T-helper 2 cell (primary cell): ENCODE data around the gene DCBLD1.

Experiments
- DNase-seq, 5 experiments: peaks; one replicate each; pipeline versions ENCODE4 v3.0.0 to v3.0.0-alpha.2; 2012 to 2022

DCBLD1 gene

DNA sequence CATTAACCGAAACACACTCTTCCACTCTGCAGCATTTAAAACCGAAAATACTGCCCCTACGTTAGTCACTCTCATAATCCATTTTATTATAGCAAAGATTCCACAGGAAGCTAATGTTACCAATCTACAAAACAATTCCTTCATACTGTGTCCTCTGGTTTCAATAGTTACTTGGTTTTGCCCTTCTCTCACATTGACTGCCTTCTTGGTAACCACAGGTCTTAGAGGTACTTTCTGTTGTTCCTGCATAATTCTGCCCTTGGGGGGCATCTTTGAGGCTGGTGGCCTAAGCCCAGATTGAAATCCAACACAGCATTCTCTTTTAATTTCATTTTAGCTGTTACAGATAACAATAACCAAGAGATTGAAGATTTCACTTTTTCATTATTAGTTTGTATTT is 9.8 kb upstream of the DCBLD1 start:
- no peak for DNase-seq

DNA sequence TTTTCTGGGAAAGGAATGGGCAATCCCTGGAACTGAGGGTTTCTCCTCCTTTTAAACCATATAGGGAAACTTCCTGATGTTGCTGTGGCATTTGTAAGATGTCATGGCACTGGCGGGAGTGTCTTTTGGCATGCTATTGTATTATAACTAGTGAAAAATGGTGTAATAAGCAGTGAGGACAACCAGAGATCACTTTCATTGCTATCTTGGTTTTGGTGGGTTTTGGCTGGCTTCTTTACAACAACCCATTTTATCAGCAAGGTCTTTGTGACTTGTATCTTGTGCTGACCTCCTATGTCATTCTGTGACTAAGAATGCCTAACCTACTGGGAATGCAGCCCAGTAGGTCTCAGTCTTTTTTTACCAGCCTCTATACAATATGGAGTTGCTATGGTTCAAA is 9.1 kb upstream of the DCBLD1 start:
- no peak for DNase-seq

DNA sequence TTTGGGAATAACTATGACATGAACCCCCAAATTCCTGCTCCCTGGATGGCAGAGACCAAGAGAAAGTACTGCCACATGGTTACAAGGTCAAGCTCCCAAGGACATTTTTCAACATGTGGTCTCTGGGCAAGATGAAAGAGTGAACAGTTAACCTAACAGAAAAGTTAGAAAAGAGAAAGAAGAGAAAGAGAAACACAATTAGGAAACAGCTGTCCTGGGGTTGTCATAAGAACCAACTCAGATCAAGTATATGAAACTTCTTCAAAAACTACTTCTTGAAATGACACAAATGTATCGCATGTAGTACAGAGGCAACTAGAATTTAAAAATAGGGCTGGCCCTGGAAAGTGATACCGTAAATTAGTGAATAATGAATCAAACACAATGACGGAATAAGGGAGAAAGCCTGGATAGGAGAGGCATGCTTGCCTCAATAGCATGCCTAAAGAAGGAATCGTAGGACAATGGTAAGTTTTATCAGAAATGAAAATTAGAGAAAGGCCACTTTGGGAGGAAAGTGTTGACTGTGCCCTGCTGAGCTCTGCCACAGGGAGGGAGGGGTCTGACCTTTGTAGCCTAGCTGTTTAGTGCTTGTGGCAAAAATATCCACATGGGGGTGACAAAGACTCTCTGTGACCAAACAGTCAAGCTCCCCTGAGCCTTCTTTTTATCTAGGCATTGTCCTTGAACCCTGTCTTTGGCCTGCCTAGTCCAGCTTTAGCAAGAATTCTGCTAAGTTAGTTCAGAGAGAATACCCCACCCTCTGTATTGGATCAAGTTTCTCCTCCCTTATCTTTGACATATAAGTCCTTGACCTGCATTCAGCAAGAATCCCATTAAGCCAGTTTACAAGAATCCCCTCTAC is 4.3 kb upstream of the DCBLD1 start:
- DNase-seq = peak in 2 of 5 experiments; percentile 3 to 45

DNA sequence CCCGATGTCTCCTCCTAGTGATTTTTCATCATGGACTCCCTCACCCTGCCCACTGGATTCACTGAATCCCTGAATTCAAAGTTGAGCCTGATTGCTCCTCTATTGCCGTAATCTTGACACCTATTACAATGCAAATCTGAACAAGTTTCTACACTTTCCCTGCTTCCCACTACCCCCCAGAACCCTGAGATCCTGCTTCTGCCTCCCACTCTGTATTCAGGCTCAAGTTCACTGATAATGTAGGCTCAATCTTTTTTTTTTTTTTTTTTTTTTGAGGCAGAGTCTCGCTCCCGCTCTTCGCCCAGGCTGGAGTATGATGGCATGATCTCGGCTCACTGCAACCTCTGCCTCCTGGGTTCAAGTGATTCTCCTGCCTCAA is 3.6 kb upstream of the DCBLD1 start:
- DNase-seq = no peak

DNA sequence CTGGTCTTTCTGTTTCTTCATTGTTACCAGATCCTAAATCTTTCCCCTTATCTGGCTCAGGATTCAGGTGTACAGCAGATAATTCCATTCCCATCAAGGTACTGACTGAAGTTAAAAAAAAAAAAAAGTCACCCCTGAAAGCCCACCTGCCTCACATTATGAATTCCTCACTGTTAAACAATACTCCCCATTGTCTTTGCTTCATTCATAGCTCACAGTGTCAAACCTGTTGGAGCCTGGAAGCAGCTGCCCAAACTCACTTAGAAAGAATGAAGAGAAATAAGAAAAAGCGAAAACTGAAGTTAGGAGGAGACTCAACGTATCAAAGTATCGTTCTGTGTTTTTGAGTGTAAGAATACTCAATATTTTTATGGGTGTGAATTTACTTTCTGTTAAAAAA is 1.8 kb upstream of the DCBLD1 start:
- no peak for DNase-seq

DNA sequence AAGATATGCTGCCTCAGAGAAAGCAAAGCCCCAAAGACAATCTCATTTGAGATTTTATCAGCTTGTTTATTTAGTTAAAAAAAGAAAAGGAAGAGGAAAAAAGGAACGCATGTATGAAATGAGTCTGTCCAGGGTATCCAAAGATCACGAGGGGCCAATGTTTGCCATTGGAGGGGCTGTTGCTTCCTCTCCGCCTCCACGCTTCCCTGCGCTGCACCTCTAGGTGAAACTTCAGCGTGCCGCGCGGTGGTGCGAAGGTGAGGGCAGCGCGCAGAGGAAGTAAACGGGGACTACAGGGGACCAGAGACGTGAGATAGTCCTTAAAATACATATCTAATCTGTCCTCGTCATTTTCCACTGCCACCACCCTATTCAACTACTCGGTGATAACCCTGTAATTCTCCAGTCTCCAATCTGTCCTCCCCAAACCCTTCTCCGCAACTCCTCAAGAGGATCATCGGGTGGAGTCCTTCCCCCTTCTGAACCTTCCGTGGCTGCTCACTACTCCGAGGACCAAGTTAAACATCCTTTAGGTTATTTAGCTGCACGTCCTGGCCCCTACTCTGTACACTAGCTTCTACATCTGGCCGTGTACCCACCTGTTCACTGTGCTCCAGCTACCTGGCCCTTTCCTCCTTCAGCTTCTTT is 1.1 kb upstream of the DCBLD1 start:
- peak in 4 of 5 experiments; percentile 3 to 16 (median 6) for DNase-seq

DNA sequence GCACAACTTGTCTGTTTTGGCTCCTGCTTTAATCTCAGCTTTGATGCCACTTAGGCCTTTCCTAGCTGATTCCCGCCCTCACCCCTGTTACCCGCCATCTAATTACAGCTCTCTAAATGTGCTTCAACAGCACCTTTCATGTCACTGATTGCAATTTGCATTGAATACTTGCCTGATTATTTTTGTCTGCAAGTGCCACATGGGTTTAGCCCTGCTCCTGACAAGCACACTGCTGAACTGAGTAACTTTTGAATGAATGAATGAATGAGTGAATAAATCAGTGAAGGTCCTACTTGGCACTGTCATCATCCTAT is 591 bp upstream of the DCBLD1 start:
- peak in 1 of 5 experiments; percentile 23 for DNase-seq

DNA sequence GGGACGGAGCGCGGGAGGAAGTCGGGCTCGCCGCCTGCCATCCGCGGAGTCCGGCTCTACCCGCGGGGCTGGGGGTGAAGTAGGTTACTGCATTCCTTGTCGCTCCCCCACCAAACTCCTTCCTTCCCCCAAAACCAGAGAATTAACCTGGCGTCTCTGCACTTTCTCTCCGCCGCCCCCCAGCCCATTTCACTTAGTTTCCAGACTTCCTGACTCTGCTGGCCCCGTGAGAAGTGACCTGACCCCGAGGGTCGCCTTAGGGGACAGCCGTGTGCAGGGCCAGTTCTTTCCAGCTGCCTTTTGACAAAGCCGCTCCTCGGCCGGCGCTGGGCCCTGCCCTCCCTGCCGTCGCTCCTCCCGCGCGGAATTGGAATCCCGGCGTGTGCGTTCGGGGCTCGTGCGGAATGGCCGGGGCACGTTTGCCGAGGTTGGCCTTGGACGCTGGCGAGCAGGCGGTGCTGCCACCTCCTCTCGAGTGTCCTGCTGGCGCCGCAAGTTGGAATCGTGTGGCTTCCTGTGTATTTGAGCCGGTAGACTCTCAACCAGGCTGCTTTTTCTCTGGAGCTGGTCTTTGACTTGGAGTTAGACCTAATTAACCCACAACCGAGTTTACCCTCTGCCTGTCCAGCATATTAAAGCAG is 650 bp downstream of the DCBLD1 start:
- peak in 2 of 5 experiments; percentile 2 to 24 for DNase-seq

DNA sequence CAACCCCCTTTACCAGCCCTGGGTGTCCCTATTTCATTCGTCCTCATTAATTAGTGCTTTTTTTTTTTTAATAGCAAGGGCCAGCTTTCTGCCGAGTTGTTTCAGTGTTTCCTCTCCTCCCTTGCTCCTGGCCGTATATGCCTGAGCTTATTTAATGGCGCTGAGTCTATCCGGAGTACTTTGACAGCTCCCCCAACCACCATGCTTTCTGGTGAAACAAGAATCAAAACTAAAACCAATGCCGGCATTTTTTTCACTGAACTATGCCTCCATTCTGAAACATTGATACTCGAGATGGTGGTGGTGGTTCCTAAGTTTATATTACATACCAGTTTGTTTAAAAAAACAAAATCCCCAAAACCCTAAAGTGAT is 1.2 kb downstream of the DCBLD1 start:
- DNase-seq = peak in 2 of 5 experiments; percentile 4 to 56

DNA sequence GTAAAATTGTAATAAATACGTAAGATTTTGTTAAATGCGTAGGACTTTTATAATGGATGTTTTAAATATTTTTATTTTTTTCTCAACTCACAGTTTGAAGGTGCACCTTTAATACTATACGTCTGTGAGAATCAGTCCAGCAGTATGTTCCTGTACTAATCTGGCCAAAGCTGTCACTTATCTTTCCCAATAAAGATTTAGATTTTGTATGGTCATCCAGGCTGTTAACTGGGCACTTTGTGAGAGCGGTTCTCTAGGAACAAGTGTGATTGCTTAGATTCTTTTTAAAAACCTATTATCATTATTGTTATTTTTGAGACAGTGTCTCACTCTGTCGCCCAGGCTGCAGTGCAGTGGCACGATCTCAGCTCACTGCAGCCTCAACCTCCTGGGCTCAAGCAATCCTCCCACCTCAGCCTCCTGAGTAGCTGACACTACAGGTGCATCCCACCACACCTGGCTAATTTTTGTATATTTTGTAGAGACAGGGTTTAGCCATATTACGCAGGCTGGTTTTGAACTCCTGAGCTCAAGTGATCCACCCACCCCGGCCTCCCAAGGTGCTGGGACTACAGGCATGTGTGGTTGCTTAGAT is 1.7 kb downstream of the DCBLD1 start:
- DNase-seq = no peak

DNA sequence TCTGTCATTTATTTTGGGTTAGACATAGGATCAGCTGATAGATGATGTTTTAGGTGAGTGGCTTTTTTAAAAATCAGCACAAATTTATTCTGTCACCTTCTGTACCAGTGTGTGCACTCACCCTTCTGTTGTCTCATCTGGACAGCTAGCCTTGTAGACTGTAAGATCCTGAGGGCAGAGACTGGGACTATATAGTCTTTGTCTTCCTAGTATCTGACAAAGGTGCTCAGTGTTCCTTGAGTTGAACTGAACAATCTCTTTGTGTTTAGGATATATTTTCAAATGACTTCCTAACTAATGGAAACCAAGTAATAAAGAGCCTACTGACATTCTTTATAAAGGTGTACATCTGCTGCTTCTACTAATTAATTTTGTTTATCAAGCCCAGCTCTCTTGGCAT is 3.0 kb downstream of the DCBLD1 start:
- no peak for DNase-seq

DNA sequence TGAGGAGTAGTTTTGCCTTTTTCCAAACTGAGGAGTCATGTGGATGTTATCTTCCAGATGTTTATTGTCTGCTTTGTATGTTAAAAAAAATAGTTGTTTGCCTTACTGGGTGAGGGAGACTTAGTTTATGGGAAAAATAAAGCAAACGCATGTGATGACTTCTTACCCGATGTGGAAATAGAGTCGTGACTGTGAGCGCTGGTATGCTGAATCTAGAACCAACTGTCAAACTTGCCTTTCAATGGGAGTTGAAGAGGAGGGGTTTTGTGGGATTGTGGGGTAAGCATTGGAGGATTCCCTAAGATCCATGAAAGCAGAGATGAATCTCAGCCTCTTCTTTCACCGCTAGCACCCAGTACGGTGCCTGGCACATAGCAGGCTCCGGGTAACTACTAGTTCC is 5.3 kb downstream of the DCBLD1 start:
- no peak for DNase-seq

DNA sequence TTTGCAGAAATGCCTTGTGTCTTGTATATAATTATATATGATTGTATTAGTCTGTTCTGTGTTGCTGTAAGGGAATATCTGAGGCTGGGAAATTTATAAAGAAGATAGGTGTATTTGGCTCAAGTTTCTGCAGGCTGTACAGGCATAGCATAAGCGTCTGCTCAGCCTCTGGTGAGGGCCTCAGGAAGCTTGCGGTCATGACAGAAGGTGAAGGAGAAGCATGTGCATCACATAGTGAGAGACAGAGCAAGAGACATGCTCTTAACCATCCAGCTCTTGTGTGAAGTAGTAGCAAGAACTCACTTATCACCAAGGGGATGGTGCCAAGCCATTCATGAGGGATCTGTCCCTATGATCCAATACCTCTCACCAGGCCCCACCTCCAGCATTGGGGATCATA is 6.5 kb downstream of the DCBLD1 start:
- no peak for DNase-seq

DNA sequence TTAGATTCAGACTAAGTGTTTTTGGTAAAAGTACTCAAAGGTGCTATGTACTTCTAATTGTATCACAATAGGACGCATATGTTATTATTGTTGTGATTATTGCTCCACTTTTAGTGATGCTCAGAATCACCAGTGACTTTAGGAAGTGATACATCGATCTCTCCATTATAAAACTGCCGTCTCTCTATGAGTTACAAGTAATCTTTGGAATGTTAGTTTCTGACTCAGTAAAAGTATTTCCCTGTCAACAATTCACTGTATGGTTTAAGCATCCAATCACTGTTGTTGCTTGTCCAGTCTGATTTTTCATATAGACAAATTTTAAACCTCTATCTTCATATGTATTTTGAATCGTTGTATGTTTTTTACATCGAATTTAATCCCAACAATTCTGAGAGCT is 9.4 kb downstream of the DCBLD1 start:
- no peak for DNase-seq

DNA sequence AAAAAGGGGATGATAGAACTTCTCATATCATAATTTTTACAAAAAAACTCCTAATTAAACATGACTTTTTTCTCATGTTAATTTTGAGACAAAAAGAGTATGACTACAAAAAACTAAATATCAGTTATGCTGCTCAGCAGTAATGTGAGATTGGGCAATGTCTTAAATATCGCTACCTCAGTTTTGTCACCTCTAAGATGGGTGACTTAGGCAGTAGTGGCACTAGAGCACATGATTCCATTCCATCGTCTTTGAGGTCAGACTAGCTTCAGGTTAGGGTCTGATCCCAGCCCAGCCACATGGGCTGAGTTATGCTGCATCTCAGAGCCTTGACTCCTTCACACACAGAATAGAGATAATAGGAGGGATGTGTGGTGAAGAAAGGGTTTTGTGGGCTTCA is 11.0 kb downstream of the DCBLD1 start:
- DNase-seq = no peak

DNA sequence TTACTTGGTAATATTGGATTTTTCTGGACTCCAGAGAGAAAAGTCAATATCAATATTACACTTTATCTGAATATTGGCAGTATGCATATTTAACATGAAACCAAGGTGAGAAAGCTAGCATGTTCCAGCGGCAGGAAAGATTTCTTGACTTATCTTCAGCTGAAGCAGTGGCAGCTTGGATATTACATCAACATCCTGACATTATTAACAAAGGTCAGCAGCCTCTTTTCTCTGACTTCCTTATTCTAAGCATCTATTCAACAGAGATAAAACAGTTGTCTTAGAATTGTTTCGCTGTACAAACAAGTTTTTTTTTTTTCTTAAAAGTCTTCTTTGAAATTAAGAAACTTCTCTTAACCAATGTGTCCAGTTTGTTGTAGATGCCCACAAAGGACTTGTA is 11.8 kb downstream of the DCBLD1 start:
- DNase-seq = no peak

DNA sequence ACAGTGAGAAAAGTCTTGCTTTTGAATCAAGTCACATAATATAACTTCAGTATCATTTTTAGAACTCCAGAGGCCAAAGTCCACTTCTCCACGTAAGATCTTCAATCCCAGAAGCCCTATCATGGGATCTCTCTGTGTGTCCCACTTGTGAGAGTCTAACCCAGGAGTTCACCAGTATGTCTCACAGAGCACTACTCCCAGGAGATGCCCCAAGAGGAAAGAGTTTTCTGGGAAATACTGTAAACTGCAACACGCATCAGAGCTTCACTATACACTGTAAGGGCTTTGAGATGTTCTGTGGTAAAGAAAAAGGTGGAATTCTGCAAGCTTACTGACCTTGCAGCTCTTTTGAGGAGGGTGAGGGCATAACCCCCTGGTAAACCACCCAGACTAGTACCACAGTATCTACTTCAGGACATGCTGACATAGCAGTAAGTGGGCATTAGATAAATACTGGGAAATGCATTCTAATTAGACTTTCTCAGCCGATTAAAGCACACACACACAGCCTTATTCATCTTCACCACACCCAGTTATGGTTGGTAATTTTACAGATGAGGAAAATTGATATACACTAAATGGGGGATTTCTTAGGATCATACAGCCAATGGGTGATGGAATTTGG is 12.3 kb downstream of the DCBLD1 start:
- DNase-seq = no peak

DNA sequence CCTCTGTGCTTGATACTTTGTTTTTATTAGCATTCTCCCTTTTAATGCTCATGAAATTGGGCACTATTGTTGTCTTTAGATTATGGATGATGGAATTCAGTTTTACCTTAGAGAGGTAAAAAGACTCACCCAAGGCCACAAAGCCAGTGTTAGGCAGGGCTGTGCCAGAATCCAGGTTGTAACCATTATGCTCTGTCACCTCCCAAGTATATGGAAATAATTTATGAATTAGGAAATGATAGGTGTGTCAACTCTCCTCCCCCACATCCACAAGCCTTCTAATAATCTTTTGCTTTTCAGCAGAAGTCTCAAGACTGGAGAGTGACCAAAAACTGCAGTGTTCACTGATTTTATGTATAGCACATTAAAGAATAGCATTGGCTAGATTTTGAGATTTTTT is 13.0 kb downstream of the DCBLD1 start:
- no peak for DNase-seq

DNA sequence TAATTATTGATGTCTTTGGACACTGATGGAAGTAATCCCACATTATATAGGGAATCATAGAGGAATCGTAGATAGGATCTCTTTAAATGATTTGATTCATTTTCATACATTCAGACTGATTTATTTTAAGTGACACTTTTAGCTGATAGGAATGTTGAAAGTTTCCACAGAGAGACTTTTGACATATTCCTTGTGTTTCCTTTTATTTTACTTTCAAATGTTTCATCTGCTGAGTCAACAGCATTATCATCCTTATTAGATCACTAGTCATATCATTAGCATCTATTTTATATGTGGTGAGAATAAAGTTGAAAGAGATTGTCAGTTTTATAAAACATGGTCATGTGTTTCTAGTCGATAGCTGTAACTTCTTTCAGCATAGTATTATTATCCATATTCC is 13.4 kb downstream of the DCBLD1 start:
- DNase-seq = no peak

DNA sequence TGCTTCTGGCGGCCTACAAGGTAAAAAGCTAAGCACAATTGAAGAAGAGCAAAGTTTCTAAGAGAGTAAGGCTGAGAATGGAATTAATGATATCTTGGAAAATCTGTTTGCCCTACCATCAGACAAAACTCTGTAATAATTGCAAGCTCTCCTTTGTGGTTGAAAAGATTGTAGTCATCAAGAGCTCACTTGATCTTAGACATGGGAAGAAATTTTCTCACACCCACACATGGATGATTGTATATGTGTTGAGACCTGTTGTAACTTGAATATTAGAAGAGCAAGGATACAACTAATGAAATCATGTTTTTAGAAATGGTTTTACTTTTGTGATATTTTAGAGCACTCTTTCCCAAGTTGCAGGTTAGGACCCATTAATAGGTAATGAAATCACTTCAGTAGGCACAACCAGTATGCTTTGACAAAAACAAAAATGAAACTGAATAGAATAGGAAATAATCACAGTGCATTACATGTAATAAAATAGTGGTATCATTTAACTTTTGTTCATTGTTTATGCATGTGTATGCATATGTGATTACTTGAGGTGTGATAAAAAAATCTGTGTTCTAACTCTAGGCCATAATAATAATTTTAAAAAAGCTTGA is 14.0 kb downstream of the DCBLD1 start:
- no peak for DNase-seq

DNA sequence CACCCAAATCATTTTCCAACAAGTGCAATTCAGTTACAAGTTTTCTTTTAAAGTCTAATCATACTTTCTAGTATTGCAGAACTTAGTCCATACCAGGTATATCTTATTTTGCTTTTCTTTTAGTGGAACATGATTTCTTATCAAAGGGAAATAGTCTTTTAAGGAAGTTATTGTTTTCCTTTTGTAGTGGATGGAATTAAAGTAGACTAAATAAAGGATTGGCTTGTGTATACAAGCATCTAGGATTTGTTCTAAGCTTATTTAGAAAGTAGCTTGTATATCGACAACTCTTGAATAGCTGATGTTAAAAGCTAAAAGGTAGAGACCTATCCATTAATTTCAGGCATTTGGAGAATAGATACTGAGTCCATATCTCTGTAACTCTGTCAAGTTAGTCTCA is 14.8 kb downstream of the DCBLD1 start:
- no peak for DNase-seq

DNA sequence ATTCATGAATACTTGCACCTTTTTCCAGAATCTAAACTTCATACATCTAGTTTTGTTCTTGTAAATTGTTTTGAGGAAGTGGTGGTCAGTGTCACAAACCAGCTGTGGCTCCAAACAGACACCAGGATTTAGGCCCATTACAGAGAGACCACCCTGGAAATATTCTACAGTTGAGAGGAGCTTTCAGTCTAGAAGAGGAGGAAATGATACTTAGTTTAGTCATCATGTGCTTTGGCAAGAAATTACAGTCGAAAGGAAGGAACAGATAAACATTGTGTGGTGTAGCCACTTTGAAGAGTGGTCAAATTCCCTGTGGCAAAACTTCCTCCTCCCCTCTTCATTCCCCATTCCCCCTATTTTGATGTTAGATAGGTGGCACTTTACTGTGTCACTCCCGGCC is 15.7 kb downstream of the DCBLD1 start:
- DNase-seq = no peak

DNA sequence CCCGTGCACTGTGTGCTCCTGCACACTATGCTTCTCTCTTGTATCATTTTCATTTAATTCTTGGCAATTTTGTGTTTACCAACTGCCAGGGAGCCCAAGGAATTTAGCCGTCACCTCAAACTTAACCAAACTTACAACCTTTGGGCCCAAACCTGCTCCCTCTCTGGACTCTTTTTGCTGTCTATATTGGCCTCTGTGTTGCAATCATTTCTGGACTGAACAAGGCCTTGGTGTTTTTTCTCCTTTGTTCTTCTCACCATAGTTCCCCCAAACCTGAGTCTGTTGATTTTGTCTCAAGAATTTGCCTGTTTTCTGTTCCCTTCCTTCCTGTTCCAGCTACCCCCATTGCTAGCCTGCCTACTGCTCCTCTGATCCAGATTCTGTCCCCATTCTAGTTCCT is 19.2 kb downstream of the DCBLD1 start:
- DNase-seq = no peak
